ENCODE data around the gene PHLDB2.

- no peak for TF ChIP-seq CEBPB (IDR thresholded peaks at IDR 0.05; ENCODE audit: low read depth, low read length)
- no peak for TF ChIP-seq MAX (IDR thresholded peaks at IDR 0.05)
- no peak for TF ChIP-seq HDAC6 (IDR thresholded peaks at IDR 0.05; ENCODE audit: low read depth, low read length)
- no peak for TF ChIP-seq GABPA (IDR thresholded peaks at IDR 0.05; ENCODE audit: borderline replicate concordance, insufficient read depth, low read length)
- no peak for TF ChIP-seq CTCF (IDR thresholded peaks at IDR 0.05; ENCODE audit: control extremely low read depth in 1 of 3, insufficient read depth in 1 of 3, low read depth in 1 of 3, low read length in 3 of 3)
- TF ChIP-seq POLR2A (IDR thresholded peaks at IDR 0.05; ENCODE audit: control extremely low read depth in 1 of 2, low read depth in 2 of 2, low read length in 2 of 2): no peak
- no peak for TF ChIP-seq GTF2F1 (IDR thresholded peaks at IDR 0.05; ENCODE audit: borderline replicate concordance, low read depth, low read length)
- no peak for TF ChIP-seq EZH2 (IDR thresholded peaks at IDR 0.05; ENCODE audit: low read depth, low read length, severe bottlenecking)
- TF ChIP-seq CHD1 (IDR thresholded peaks at IDR 0.05; ENCODE audit: low read depth, low read length): no peak
- TF ChIP-seq NRF1 (IDR thresholded peaks at IDR 0.05; ENCODE audit: low read depth, low read length): no peak
- no peak for TF ChIP-seq SP2 (IDR thresholded peaks at IDR 0.05; ENCODE audit: low read length)
- no peak for TF ChIP-seq TAF1 (IDR thresholded peaks at IDR 0.05; ENCODE audit: low read depth, low read length)
These were observed 65.2 kb downstream of the PHLDB2 start for GRCh38 chr3:111924283-111924682.

Measured in H1 (cell line).